Stimulated activated CD4-positive, alpha-beta T cell treated with anti-CD3 and anti-CD28 coated beads, Interleukin-1b, Interleukin-23, amount 100 ng/mL, for 4 hours (primary cell): ENCODE data around the gene USP6NL.

Source experiments
- DNase-seq, 2 donors: peaks; one replicate each; pipeline ENCODE4 v3.0.0-alpha.2; 2020; ENCODE audit warnings: low read depth in 2 of 2

The USP6NL gene

DNA sequence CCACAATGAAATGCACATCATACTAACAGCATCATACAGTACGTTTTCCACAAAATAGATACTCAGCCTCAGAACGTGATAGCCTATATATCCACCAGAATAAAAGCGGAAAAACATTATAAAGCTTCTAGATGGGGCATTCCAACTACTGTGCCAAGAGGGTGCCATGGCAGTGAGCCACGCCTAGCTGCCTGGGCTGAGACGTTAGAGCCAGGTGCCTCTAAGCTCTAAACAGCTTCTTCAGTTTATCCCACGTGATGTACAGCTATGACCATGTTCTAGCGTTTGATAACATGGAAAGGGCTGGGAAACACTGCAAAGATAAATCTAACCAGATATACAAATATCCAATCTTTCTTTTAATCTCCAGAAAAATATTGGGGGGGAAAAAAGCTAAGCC lies 17.8 kb downstream of the USP6NL start:
- no peak for DNase-seq

DNA sequence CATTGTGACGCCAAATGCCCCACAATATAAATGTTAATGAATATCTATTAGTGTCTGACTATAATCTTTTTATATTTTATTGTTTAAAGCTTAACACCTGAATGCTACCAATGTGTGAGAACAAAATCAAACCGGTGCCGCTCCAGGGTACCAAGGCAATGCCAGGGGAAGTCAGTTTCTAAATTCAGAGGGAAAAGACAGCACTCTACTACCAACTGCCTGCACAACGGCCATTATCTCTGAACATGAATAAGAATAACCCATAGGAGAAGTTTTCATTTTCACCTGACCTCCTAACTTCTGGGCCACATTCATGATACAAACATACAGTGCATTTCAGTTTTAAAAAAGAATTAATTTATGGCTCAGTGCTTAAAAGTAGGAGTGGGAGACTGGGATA lies 21.7 kb downstream of the USP6NL start:
- DNase-seq, result no peak

DNA sequence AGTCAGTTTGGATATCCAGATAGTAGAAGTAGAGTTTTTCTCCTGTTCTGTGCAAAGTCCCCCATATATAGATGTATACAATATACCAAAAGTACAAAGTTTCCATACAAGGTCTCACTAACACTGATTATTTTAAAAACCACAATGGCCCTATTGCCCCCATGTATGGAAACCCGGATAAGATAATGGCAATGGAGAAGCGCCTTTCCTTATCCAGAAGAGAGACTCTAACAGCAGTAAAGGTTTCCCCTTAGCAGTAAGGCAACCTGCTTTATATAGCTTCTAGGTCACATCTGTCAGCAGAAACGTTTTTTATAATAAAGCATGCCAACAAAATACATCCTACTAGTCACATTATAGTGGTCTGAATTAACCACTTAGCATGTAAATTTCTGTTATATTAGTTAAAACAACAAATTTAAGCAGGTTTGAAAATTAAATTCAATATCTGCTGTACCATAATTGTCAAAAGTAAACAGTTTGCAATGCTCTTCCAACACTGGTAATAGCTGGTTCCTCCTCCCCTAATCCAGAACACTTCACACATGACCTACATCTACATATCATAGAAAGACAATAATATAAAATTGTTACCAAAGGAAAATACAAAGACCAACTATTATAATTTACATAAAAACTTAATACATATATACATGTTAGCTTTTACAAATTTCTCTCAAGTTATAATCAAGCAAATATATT lies 22.4 kb downstream of the USP6NL start:
- DNase-seq, result no peak

- DNase-seq, result no peak
Observed at GRCh38 chr10:11587722-11588259, 23.7 kb downstream of the USP6NL start.

- DNase-seq, result no peak
Observed at GRCh38 chr10:11586170-11586569, 25.3 kb downstream of the USP6NL start.

DNA sequence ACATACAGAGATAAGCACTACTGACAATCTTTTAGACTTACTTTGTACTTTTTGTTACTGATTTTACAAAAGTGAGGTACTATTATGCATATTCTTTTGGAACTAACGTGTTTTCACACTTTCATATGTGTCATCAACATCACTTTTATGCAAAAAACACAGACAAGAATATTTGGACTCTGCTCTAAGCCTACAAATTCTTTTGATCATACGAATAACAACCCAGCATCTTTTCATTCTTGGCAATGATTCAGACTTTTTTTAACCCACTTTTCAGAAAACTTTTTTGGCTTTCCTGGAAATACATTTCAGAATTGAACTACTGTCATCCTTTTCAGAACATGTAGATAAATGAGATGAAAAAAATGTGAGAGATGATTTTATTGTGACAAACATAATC lies 30.2 kb downstream of the USP6NL start:
- DNase-seq, result no peak

DNA sequence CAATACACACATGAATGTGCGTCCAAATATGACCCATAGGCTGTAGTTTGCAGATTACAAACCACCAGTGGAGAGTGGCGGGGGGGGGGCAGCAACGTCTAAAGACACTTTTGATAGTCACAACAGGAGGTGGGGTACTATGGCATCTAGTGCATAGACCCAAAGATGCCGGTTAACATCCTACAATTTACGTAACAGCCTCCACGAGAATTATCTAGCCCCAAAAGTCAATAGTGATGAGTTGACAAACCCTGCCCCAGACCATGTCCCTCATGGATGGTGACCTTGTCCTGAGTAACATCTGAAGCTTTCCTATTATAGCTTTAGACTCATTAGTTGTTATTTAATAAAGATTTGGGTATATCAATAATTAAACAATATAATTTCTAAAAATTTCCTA lies 31.6 kb downstream of the USP6NL start:
- DNase-seq, result no peak

- DNase-seq, result peak in 1 of 2 donors; percentile 21
Observed at GRCh38 chr10:11578802-11579255, 32.6 kb downstream of the USP6NL start.

- no peak for DNase-seq
Observed at GRCh38 chr10:11576092-11576809, 35.2 kb downstream of the USP6NL start.

DNA sequence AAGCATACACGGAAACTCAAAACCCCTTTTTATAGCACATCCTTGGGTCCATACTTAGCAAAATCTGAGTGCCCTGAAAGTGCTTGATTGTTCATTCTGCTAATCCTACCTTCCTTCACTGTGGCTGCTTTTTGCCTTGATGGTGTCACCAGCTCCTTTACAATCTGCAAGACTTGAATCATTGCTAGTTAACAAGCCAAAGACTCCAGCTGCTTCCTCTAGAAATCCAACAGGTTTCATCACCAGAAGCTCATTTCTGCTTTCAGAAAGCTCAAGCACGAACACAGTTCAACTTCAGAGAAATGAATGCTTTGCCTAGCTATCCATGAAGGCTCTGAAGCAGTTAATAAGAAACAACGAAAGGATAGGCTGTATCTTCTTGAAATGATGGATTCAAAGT lies 38.0 kb downstream of the USP6NL start:
- DNase-seq, result no peak

DNA sequence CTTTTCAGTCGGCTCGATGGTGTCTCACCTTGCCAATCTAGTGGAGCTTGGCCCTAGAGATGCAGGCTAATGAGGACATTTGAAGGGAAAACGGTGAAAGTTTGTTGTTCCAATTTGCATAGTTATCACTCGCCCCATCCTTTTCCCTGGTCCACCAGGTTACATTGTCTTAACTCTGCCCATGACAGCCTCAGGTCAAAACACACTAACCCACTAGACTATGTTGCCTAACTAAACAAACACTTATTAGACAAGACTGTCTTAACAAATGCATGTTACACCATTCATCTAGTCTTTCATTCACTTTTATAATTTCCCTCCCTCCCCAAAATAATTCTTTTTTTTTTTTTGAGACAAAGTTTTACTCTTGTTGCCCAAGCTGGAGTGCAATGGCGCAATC lies 40.7 kb downstream of the USP6NL start:
- no peak for DNase-seq

DNA sequence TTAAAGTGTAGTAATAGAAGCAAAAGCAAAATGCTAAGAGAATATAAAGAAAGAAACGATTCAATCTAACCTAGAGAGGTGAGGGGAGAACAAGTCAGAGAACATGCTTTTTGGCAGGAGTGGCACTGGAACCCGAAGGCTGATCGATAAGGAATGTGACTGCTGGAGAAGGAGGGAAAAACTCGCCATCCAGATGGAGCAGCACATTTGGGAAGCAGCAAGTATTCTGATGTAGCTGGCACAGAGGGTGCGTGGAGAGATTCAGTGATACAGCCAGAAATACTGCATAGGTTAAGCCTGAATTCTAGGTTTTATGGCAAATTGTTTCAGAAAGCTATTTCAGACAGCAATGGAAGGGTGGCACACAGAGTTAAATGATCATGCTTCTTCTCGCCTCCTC lies 42.0 kb downstream of the USP6NL start:
- no peak for DNase-seq

- DNase-seq, result no peak
Observed at GRCh38 chr10:11568578-11568977, 42.9 kb downstream of the USP6NL start.

GRCh38 chr10:11564741-11565140 lies 46.7 kb downstream of the USP6NL start:
- DNase-seq, result no peak

GRCh38 chr10:11563936-11564335 lies 47.5 kb downstream of the USP6NL start:
- no peak for DNase-seq

DNA sequence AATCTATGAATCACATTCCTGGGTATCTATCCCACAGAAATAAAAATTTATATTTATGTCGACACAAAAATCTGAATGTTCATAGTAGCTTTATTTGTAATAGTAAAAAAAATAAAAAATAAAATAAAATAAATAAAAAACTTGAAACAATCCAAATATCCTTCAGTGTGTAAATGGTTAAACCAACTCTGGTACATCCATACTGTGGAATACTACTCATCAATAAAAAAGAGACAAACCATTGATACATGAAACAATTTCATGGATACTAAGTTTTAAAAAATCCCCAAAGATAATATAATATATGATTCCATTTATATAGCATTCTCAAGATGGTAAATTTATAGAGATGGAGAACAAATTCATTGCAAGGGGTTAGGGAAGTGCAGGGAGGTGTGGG lies 48.6 kb downstream of the USP6NL start:
- DNase-seq, result no peak

DNA sequence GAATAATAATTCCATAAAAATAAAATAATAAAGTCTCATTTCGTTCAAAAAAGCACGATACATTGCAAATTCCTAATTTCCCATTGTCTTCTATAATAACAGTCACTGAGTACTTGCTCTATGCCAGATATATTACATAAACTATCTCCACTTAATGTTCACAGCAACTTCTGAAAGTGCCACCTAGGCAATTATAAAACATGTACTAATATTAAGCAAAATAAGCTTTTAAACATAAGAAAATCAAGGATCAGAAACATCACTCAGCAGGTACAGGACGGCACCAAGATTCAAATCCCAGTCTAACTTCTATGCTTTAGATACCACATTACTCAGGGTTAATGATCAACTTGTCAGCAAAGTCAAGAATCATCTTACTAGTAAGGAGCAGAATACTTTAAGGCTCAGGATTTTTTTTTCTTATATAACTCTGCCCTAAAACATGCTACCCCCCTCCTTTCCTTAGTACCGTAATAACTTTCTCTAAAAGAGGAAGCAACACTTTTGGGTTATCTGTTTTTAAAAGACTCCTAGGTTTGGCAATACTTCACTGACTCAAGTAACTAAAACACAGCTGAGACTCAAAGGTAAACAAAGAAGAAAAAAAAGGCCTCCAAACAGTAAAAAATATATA lies 51.3 kb downstream of the USP6NL start:
- DNase-seq, result no peak

GRCh38 chr10:11557967-11558366 lies 53.5 kb downstream of the USP6NL start:
- no peak for DNase-seq

DNA sequence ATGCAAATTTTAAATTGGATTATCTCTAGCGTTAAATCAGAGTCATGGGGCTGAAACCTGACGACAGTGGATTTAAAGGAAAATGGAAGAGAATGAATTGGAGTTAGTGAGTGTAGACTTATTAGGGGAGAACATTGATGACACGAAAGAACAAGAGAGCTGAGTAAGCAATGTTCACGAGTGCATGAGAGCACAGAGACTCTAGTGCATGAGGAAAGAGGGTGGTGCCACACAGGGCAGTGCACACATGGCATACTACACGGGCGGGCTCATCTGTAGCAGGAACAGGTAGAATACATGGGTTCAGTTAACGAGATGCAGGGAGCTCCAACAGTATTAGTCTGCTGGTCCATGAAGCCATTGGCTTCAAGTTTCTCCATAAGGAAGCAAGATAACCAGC lies 53.9 kb downstream of the USP6NL start:
- no peak for DNase-seq

DNA sequence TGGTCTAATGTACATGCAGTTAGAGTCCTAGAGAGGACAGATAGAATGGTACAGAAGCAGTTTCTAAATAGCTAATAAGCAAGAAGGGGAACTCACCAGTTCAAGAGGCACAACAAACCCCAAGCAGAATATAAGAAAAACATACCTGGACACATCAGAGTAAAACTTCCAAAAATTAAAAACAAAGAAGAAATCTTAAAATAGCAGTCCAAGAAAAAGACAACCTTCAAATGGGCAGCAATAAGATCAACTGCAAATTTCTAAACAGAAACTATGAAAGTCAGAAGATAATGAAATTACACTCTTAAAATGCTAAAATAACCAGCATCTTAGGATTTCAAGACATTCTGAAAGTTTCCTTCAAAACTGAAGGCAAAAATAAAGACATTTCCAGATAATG lies 55.9 kb downstream of the USP6NL start:
- DNase-seq, result no peak

GRCh38 chr10:11553773-11554381 lies 57.6 kb downstream of the USP6NL start:
- no peak for DNase-seq

DNA sequence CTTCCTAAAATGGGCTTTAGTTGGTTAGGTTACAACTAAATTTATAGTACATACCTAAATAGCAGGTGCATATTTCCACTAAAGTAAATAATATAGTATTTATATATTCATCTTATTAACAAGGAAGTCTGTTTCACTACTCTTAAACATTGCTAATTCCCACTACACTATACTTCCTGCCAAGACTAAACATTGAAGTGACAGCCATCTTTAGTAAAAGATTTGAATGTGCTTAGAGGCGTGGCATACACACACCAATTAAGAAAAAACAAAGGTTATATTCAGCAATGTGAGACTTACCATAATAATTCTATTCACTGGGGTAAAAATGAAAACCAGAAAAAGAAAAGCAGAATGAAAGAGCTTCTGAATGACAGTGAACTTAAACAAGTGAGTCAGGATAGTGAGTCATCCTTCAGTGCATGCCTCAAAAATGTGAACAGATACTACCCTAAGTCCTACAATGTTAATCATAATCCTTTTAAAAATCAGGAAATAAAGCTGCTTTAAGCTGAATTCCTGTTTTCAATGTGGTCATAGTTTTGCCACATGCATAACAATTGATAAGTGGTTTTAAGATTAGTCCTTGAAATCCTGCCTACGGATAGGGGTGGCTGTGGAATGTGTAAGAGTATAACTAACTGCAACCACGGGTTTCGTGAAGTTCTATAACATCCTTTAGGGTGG lies 59.4 kb downstream of the USP6NL start:
- DNase-seq, result no peak
